ENCODE data around the gene CCL19. TPM values are rescaled to one million over a fixed set of nuclear protein-coding genes. Genes with fewer than 3 reads are reported as not detected.

CCL19 gene
- total RNA-seq, 1 donor from 2014 or later, result not detected

DNA sequence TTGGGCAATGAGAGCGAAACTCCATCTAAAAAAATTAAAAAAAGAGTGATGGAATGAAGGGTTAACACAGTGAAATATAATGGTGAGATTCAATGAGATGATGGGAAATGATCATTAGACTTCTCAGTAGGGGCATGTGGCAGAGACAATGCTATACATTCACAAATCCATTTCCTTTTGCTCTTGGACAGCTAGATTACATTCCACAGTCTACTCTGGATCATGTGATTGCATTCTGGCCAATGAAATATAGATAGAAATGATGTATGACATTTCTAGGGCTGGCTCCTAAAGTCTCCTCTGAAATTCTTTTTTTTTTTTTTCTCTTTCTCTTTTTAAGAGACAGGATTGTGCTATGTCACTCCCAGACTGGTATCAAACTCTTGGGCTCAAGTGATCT lies 48.4 kb downstream of the CCL19 start:
- no peak for DNase-seq (ENCODE audit: low read depth)

Other genes starting within 250 kb of the CCL19 start
- 18.9 and 19.2 TPM in 2 replicates for gene FAM219A, start 232.7 kb downstream of the CCL19 start, total RNA-seq
- 0.13 TPM in 1 of 2 replicates, not detected in the other for gene DNAI1, start 232.5 kb downstream of the CCL19 start, total RNA-seq
- gene ENHO, start 168.3 kb downstream of the CCL19 start, total RNA-seq, result 0.21 and 0.35 TPM in 2 replicates
- gene CNTFR, start 101.6 kb downstream of the CCL19 start, total RNA-seq, result 0.05 TPM in 1 of 2 replicates, not detected in the other
- gene RPP25L, start 79.2 kb downstream of the CCL19 start, total RNA-seq, result 26.1 and 39.4 TPM in 2 replicates
- 57.2 and 98.8 TPM in 2 replicates for gene DCTN3, start 70.8 kb downstream of the CCL19 start, total RNA-seq
- 0.16 TPM in 1 of 2 replicates, not detected in the other for gene ARID3C, start 62.2 kb downstream of the CCL19 start, total RNA-seq
- 103 and 122 TPM in 2 replicates for gene SIGMAR1, start 53.5 kb downstream of the CCL19 start, total RNA-seq
- 22.9 and 24.0 TPM in 2 replicates for gene GALT, start 44.6 kb downstream of the CCL19 start, total RNA-seq
- gene IL11RA, start 39.1 kb downstream of the CCL19 start, total RNA-seq, result 11.8 and 16.0 TPM in 2 replicates
- gene CCL27, start 28.6 kb downstream of the CCL19 start, total RNA-seq, result not detected in 2 replicates
- gene CCL21, start 18.9 kb upstream of the CCL19 start, total RNA-seq, result not detected in 2 replicates

All from myocyte (in vitro differentiated cells).